Measurements from ENCODE around the gene PDXK. TPM values are rescaled to one million over a fixed set of nuclear protein-coding genes. Genes with fewer than 3 reads are reported as not detected.
A peak's percentile ranks its signal among the peaks of the same experiment; 100 is the strongest.

The PDXK gene
- total and polyA plus RNA-seq, 2 of the 13 experiments (the other 11 are each of a cell fraction or from before 2014, with no cell fraction given), result 114 to 184 TPM

GRCh38 chr21:43697758-43698643 is 20.9 kb upstream of the PDXK start (continued):
- TF ChIP-seq ZXDC (CRISPR knock-in tag; IDR thresholded peaks at IDR 0.05), result no peak
- TF ChIP-seq BCL6 (CRISPR knock-in tag; IDR thresholded peaks at IDR 0.05), result peak; percentile 53; the same call in 1 of the 2 replicates
- no peak for TF ChIP-seq NFIC (IDR thresholded peaks at IDR 0.05; ENCODE audit: low read length)
- TF ChIP-seq, protein P1, sequence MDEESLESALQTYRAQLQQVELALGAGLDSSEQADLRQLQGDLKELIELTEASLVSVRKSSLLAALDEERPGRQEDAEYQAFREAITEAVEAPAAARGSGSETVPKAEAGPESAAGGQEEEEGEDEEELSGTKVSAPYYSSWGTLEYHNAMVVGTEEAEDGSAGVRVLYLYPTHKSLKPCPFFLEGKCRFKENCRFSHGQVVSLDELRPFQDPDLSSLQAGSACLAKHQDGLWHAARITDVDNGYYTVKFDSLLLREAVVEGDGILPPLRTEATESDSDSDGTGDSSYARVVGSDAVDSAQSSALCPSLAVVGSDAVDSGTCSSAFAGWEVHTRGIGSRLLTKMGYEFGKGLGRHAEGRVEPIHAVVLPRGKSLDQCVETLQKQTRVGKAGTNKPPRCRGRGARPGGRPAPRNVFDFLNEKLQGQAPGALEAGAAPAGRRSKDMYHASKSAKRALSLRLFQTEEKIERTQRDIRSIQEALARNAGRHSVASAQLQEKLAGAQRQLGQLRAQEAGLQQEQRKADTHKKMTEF (CRISPR knock-in tag; IDR thresholded peaks at IDR 0.05), result 0 out of 2 replicates have a peak, but pooled peaks have one; percentile 18
- TF ChIP-seq HNF4A (CRISPR knock-in tag; IDR thresholded peaks at IDR 0.05), result no peak
- TF ChIP-seq SAP130 (CRISPR knock-in tag; IDR thresholded peaks at IDR 0.05; ENCODE audit: low read depth), result peak; percentile 24; the same call in 1 of the 2 replicates
- TF ChIP-seq SOX13 (IDR thresholded peaks at IDR 0.05), result no peak
- TF ChIP-seq SOX13 (CRISPR knock-in tag; conservative IDR thresholded peaks at IDR 0.05 in 1 of 2, IDR thresholded peaks at IDR 0.05 in 1 of 2), result peak in 1 of 2 experiments; percentile 27; a peak in 1 of 4 replicates
- no peak for TF ChIP-seq MLLT10 (CRISPR knock-in tag; IDR thresholded peaks at IDR 0.05)
- TF ChIP-seq BCLAF1 (IDR thresholded peaks at IDR 0.05), result no peak
- TF ChIP-seq, protein P2, sequence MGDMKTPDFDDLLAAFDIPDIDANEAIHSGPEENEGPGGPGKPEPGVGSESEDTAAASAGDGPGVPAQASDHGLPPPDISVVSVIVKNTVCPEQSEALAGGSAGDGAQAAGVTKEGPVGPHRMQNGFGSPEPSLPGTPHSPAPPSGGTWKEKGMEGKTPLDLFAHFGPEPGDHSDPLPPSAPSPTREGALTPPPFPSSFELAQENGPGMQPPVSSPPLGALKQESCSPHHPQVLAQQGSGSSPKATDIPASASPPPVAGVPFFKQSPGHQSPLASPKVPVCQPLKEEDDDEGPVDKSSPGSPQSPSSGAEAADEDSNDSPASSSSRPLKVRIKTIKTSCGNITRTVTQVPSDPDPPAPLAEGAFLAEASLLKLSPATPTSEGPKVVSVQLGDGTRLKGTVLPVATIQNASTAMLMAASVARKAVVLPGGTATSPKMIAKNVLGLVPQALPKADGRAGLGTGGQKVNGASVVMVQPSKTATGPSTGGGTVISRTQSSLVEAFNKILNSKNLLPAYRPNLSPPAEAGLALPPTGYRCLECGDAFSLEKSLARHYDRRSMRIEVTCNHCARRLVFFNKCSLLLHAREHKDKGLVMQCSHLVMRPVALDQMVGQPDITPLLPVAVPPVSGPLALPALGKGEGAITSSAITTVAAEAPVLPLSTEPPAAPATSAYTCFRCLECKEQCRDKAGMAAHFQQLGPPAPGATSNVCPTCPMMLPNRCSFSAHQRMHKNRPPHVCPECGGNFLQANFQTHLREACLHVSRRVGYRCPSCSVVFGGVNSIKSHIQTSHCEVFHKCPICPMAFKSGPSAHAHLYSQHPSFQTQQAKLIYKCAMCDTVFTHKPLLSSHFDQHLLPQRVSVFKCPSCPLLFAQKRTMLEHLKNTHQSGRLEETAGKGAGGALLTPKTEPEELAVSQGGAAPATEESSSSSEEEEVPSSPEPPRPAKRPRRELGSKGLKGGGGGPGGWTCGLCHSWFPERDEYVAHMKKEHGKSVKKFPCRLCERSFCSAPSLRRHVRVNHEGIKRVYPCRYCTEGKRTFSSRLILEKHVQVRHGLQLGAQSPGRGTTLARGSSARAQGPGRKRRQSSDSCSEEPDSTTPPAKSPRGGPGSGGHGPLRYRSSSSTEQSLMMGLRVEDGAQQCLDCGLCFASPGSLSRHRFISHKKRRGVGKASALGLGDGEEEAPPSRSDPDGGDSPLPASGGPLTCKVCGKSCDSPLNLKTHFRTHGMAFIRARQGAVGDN (CRISPR knock-in tag; IDR thresholded peaks at IDR 0.05), result peak; percentile 32
- 0 out of 2 replicates have a peak, but pooled peaks have one; percentile 32 for TF ChIP-seq ZNF12 (CRISPR knock-in tag; IDR thresholded peaks at IDR 0.05)
- TF ChIP-seq CHD2 (IDR thresholded peaks at IDR 0.05; ENCODE audit: low read depth, low read length), result no peak
- no peak for TF ChIP-seq NFRKB (IDR thresholded peaks at IDR 0.05)
- TF ChIP-seq CEBPG (CRISPR knock-in tag; IDR thresholded peaks at IDR 0.05), result peak; percentile 55; the same call in 1 of the 2 replicates
- no peak for TF ChIP-seq ZNF264 (CRISPR knock-in tag; IDR thresholded peaks at IDR 0.05)
- no peak; the same call in 1 of the 2 replicates for TF ChIP-seq SOX5 (CRISPR knock-in tag; IDR thresholded peaks at IDR 0.05; ENCODE audit: borderline replicate concordance)
- TF ChIP-seq ZNF775 (CRISPR knock-in tag; IDR thresholded peaks at IDR 0.05; ENCODE audit: borderline replicate concordance), result no peak
- no peak for TF ChIP-seq ADNP (CRISPR knock-in tag; IDR thresholded peaks at IDR 0.05)

Measured in HepG2 (cell line).